ENCODE measurements around the gene CC2D2B. TPM values are rescaled to one million over a fixed set of nuclear protein-coding genes. Genes with fewer than 3 reads are reported as not detected.
"Not testable (repeated sequence)": the region's sequence is repeated elsewhere in the genome, so short reads cannot be mapped to it uniquely, and the experiment has no call there.

Gene CC2D2B
- 3.1 TPM for total RNA-seq

DNA sequence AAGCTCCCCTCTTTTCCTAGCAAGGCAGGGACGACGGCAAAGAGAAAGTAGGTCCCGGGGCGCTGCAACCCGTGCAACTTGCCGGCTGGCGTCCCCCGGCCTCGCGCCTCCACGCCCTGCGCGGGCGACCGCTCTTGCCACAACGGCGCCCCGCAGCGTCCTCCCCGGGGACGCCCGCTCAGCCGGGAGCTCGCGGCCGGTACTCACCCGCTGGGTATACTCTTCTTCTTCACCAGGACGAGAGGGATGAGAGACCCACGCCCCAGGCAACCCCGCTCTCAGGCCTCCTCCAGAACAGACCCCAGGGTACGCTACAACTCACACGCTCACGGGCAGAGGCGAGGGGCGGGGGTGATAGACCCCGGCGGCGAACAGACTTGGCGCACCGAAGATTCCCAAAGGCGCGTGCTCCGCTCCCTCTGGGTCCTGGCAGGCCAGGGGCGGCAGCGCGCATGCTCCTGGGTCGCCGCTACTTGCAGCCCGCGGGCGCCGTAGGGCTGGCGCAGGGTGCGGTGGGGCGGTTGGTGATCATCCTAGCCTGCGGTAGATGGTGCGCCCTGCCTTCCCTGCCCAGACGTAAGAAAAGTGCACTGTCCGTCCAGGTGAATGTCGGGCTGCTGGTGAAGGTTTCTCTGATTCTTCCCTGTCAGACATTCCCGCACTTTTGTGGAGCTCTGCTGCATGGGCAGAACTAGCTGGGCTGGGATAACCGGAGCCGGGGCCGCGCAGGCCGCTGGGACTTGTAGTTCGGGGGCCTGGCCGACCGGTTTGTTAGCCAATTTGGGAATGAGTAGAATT, at the start of gene CC2D2B:
Gene CC2D2B (plus strand): TSS at position 520 of the 798 bp plus-strand sequence. CDS start 3,349 bp downstream, outside the sequence.
- ATAC-seq (peak; percentile 97), DNase-seq (ENCODE audit: low spot score) (peak; percentile 88)
- intact Hi-C loops (cut with DNase I) = no loop called here

- intact Hi-C loops (cut with DNase I) = no loop called here
- DNase-seq (ENCODE audit: low spot score) = no peak
Measured at GRCh38 chr10:95860166-95860940, 47.4 kb upstream of the CC2D2B start.

GRCh38 chr10:95861386-95861785, 46.4 kb upstream of the CC2D2B start:
- ATAC-seq (no peak), DNase-seq (ENCODE audit: low spot score) (no peak)
- intact Hi-C loops (cut with DNase I) = no loop called here

More at GRCh38 chr10:95860166-95860940, 47.4 kb upstream of the CC2D2B start:
- ATAC-seq = no peak

DNA sequence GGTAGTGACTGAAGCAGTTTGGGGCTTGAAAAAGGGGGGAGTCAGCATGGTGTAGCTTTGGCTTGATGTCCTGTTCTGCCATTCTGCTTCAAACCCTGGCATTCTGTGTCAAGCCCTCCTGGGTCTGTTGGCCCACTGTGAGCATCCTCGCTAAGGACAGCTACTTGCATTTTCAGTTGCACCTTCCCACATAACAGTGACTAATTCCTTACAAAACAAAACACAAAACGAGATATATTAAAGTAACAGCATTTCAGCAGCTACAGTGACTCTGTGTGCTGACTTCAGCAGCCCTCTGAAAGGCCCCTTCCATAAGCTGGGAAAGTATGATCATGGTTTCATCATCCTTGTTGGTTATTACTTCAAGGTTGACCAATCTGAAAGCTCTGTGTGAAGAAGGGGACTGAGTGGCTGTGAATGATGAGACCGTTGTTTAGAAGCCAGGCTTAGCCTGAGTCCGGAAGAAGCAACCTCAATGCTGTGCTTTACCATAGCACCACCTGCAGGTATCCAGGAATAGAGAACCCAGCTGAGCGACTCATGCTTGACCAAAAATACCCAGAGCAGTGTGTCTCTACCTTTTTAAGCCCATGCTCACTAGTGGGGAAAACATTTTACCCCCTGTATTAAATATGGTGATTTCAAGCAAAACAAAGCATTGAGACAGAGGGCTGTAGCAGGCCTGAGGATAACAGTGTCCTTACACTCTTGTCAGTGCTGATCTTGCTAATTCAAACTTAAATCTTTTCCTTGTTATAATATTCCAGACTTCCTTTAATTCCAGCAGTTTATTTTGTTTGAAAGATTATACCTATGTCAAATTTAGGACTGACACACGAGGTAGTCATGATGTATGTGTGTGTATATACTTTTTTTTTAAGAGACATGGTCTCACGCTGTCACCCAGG, 42.6 kb upstream of the CC2D2B start:
- ATAC-seq (peak; percentile 85), DNase-seq (ENCODE audit: low spot score) (no peak)
- intact Hi-C loops (cut with DNase I) = no loop called here

DNA sequence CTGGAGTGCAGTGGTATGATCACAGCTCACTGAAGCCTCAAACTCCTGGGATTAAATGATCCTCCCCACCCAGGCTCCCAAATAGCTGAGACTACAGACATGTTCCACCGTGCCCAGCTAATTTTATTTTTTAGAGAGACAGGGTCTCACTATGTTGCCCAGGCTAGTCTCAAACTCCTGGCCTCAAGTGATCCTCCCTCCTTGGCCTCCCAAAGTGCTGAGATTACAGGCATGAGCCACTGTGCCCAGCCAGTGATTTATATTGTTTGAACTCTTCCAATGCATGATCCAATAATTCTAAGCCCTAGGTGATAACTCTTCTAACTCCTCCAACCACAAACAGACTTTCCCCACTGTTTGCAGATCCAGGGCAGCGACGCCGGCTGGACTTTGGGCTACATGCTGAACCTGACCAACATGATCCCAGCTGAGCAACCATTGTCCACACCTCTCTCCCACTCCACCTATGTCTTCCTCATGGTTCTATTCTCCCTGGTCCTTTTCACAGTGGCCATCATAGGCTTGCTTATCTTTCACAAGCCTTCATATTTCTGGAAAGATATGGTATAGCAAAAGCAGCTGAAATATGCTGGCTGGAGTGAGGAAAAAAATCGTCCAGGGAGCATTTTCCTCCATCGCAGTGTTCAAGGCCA, 41.8 kb upstream of the CC2D2B start:
- DNase-seq (ENCODE audit: low spot score) (no peak), ATAC-seq (no peak)
- intact Hi-C loops (cut with DNase I) = no loop called here

GRCh38 chr10:95866467-95866842, 41.3 kb upstream of the CC2D2B start:
- DNase-seq (ENCODE audit: low spot score) = no peak
- intact Hi-C loops (cut with DNase I) = no loop called here
- no peak for ATAC-seq

DNA sequence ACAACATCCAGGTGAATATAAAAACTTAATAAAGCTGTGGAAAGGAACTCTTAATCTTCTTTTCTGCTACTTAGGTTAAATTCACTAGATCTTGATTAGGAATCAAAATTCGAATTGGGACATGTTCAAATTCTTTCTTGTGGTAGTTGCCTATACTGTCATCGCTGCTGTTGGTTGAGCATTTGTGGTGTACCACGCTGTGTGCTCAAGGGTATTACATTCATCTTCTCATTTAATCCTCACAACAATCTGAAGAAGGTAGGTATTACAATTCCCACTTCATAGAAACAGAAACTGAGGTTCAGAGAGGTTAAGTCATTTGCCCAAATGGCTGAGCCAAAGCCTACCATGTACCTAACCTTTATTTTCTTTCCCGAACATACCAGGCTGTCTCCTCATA, 39.9 kb upstream of the CC2D2B start:
- intact Hi-C loops (cut with DNase I) = no loop called here
- ATAC-seq = no peak
- DNase-seq (ENCODE audit: low spot score) = no peak

DNA sequence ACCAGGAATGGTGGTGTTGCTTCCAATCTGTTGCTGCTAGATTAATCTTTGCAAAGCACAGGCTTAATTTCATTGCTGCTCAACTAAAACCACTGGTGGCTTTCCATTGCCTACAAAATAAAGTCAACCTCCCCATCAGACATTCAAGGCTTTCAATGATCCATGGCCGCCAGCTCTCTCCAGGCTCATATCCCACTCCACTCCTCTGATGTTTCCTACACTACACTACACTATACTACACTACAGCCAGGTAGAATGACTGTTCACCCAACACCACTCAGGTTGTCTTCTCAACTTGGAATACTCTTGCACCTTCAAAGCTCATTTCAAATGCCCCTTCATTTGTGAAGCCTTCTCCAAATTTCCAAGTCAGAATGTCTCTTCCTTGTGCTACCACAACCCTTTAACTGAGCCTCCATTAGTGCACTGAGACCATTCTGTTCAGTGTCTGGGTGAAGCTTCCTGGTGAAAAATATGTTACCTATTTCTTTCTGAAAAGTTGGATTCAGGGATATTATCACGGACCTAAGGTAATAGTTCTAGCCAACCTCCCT, 35.5 kb upstream of the CC2D2B start:
- ATAC-seq (no peak), DNase-seq (ENCODE audit: low spot score) (no peak)
- intact Hi-C loops (cut with DNase I) = no loop called here

DNA sequence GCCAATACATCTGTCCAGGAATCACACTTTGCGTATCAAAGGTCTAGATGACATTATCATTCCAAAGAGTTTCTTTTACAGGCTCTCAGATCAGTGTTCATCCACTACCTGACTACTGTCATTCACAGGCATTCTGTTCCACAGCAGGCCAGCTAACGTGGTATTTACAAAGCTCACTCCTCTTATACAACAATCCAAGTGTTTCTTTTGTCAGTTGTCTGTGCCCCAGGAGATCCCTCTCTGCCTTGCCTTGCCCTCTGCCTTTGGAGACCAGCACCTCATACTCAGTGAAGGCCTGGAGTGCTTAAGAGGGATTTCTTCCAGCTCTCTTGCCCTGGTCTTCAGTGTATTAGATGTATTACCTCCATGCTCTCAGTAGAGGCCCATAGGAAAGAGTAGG, 34.6 kb upstream of the CC2D2B start:
- intact Hi-C loops (cut with DNase I) = no loop called here
- no peak for ATAC-seq
- no peak for DNase-seq (ENCODE audit: low spot score)

GRCh38 chr10:95873651-95874050, 34.1 kb upstream of the CC2D2B start:
- DNase-seq (ENCODE audit: low spot score) (no peak), ATAC-seq (no peak)
- intact Hi-C loops (cut with DNase I) = no loop called here

GRCh38 chr10:95874783-95875182, 33.0 kb upstream of the CC2D2B start:
- intact Hi-C loops (cut with DNase I); DNase-seq (ENCODE audit: low spot score); ATAC-seq: not testable (repeated sequence)

- no peak for ATAC-seq
- no peak for DNase-seq (ENCODE audit: low spot score)
- intact Hi-C loops (cut with DNase I) = no loop called here
Measured at GRCh38 chr10:95876756-95877155, 31.0 kb upstream of the CC2D2B start.

GRCh38 chr10:95877881-95878280, 29.9 kb upstream of the CC2D2B start:
- intact Hi-C loops (cut with DNase I) = no loop called here
- DNase-seq (ENCODE audit: low spot score) (no peak), ATAC-seq (no peak)

GRCh38 chr10:95880704-95881103, 27.1 kb upstream of the CC2D2B start:
- intact Hi-C loops (cut with DNase I) = no loop called here
- DNase-seq (ENCODE audit: low spot score) (no peak), ATAC-seq (no peak)

GRCh38 chr10:95881316-95881715, 26.5 kb upstream of the CC2D2B start:
- ATAC-seq (no peak), DNase-seq (ENCODE audit: low spot score) (no peak)
- intact Hi-C loops (cut with DNase I) = no loop called here

GRCh38 chr10:95889830-95890229, 17.9 kb upstream of the CC2D2B start:
- ATAC-seq = no peak
- intact Hi-C loops (cut with DNase I) = no loop called here
- DNase-seq (ENCODE audit: low spot score) = no peak

DNA sequence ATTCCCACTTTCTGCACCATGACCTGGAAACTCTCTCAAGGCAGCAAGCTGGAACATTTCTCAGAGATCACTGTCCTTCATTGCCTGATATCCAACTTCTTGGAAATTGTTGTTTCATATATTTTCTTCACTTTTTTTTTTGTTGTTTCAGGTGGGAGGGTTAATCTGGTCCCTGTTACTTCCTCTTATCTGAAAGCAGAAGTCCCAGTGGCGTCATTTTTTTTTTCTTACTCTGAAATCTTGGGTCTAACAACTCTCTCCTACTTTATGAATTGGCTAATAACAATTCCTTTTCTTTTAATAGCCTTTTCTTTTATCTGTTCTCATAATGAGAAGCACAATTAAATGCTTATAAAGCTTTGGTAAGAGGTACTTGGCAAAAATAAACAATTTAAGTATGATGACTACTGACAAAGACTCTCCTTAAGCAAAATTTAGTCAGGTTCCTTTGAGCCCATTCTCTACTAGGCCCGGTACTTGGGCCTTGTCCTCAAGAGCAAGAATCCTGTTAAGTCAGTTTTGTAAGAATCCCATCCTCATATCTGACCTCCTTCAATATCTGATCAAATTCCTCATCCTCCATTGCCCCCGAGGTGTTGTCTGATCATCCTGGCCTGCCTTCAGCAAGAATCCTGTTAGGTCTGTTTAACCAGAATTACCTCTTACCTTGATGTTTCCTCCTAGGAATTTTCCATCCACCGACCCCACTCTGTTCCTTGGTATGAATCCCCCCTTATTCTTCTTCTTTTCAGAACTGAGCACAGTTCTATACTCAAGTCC, 11.5 kb upstream of the CC2D2B start:
- DNase-seq (ENCODE audit: low spot score) (no peak), ATAC-seq (no peak)
- intact Hi-C loops (cut with DNase I) = no loop called here
